Stimulated activated CD8-positive, alpha-beta memory T cell treated with anti-CD3 and anti-CD28 coated beads, Interleukin-15, amount 100 ng/mL, for 1 hour (primary cell): Measurements from ENCODE around the gene ST3GAL5.
"Not testable (repeated sequence)": the region's sequence is repeated elsewhere in the genome, so short reads cannot be mapped to it uniquely, and the experiment has no call there.

Source experiments
- DNase-seq: peaks from one replicate; pipeline ENCODE4 v3.0.0-alpha.2; 2020; ENCODE audit warnings: low read depth

The ST3GAL5 gene

GRCh38 chr2:85917887-85918795, 29.4 kb upstream of the ST3GAL5 start:
- DNase-seq = no peak

GRCh38 chr2:85915606-85916303, 27.0 kb upstream of the ST3GAL5 start:
- DNase-seq = no peak

DNA sequence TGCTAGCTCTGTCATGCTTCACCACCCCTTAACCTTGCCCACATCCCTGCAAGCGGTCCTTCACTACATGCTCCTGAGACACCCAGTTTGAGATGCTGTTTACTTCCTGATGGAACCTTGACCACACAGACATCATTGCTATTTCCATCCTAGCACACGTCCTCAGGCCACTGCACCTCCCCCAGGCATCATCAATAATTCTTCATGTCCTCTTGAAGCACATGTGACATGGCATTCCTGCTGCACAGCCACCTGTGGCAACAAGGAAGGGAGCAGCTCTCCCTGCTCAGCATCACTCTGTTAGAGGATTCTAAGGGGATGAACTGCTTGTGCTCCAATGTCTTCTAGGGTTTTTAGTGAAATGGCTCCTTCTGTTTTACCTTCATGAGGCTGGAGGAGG, 26.1 kb upstream of the ST3GAL5 start:
- no peak for DNase-seq

- DNase-seq = no peak
These were observed 25.4 kb upstream of the ST3GAL5 start for GRCh38 chr2:85913884-85914881.

GRCh38 chr2:85911814-85912692, 23.3 kb upstream of the ST3GAL5 start:
- DNase-seq = no peak

DNA sequence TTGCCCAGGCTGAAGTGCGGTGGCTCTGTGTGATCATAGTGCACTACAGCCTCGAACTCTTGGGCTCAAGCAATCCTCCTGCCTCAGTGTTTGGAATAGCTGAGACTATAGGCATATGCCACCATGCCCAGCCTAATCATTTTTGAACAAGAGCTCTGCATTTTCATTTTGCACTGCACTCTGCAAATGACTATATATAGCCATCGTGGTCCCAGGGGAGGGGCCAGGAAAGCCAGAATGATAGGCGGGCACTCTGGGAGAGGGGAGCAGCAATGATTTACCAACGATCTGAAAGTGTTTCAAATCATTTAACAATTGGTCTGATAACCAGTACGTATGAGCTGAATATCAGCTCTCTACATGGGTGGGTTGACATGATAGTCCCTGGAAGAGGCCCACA, 22.3 kb upstream of the ST3GAL5 start:
- no peak for DNase-seq

DNA sequence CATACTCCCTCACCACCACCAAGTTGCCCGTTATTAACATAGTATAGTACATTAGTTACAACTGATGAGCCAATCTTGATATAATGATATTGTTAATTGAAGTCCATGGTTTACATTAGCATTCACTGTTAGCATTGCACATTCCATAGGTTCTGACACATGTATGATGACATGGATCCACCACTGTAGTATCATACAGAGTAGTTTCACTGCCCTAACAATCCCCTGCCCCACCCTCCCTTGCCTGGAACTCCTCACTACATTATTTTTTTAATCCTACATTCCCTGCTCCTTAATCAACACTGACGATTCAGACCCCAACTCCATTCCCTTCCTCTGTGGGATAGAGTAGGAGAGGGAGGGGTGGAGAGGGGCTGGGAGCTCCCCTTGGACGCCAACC, 20.2 kb upstream of the ST3GAL5 start:
- no peak for DNase-seq

DNA sequence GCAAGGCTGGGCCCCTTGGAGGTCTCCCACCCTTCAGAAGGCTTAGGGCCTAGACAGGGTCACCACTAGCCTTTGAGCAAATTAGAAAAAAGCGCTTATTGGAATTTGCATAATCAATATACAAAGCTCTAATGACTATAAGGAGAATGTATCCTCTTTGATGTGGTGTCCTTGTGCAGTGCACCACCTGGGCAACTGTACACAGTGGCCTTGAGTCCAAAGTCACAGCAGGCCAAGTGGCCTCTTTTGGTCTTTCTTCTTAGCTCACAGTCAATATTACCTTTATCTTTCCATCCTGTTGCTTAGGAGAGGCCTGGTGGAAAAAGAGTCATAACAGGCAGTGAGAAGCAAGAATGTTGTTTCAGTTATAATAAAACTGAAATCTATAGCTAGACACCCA, 19.7 kb upstream of the ST3GAL5 start:
- DNase-seq = no peak

DNA sequence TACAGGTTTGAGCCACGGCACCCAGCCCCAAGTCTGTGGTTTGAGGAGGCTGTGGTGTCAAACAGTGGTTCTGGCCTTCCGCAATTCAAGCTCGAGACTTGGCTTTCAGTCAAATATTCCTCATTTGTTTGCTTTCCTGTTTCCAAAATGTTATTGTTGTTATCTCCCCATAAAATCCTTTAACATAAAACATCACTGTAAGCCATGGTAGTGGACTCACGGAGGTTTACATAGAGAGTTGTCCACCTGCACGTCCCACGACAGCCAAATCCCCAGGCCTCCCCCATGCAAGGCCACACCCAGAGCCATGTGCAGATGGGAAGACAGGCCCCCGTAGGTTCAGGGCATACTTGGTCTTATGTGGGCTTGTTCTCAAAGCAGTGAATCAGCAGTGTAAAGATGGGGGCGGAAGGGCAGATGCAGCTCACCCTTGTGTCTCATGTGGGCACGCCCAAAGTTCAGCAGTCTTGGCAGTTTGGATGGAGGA, 18.9 kb upstream of the ST3GAL5 start:
- no peak for DNase-seq

DNA sequence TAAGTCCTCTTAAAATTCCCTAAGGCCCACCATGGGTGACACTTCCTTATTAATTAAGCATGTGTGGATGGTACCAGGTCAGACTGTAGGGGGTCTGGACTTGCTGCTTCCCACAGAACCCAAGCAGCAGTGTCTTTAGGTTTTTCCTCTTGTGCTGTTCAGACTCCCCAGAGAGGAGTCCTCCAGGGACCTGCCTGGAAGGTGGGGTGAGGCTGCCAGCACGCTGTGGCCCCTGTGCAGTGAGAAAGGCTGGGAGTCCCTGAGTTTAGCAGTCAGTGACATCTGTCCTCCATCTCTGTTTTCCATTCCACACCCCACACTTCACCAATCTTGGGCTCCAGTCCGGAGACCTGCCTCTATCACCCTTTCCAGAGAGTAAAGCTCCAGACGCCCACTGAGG, 18.0 kb upstream of the ST3GAL5 start:
- DNase-seq = no peak

GRCh38 chr2:85905891-85906290, 17.1 kb upstream of the ST3GAL5 start:
- no peak for DNase-seq

GRCh38 chr2:85905187-85905666, 16.4 kb upstream of the ST3GAL5 start:
- no peak for DNase-seq

DNA sequence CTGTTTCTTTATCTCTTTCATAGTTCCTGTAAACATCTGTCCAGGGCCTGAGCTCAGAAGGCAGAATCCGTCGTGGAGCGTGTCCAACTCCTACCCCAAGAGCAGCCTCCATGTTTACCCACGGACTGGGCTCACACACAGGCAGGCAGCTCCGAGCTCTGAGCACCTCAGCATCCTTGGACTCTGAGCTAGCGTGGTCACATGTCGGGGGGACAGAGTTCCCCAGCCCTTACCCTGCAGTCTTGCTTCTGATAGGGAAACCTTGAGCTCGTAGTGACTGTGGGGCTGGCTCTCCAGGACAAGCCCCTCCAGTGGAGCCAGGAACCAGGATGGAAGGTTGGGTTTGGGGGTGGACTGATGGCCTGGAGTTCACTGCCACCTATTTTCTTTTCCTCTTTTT, 15.1 kb upstream of the ST3GAL5 start:
- DNase-seq = no peak

- no peak for DNase-seq
These were observed 13.7 kb upstream of the ST3GAL5 start for GRCh38 chr2:85902496-85902895.

- DNase-seq = no peak
These were observed 12.4 kb upstream of the ST3GAL5 start for GRCh38 chr2:85901155-85901554.

- DNase-seq = no peak
These were observed 11.6 kb upstream of the ST3GAL5 start for GRCh38 chr2:85900366-85900765.

DNA sequence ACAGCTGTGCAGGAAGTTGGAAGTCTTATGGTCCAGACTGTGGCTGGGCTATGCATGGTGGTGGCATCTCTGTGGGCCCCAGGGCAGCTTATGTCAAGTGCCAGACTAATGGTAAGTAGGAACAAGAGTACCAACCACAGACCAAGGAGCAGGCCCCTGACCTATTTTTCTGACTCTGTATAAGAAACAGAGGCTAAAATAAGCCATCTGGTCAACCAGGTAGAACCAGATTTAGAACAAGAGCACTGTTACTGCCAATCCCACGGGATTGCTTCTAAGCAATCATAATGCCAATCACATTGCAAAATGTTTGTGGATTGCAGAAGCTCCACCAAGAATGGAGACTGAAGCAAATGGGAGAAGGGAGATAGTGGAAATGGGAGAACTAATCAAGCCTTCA, 11.1 kb upstream of the ST3GAL5 start:
- no peak for DNase-seq

DNA sequence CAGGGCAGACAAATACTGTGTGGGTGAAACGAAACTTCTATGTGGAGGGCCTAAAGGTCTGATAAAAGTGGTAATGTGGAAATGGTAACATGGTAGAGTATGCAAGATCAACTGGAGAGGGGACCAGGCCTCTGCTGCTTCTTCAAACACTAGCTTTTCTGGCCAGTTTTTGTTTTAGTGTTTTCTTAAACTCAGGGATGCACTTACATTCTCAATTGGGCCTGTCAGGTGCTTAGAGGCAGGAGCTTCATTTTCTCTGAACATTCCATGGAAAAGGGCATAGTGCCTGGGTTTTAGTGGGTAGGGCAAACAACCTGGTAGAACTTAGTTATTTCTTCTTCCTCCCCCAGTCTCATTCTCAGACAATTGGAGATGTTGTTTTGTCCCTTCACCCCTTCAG, 10.5 kb upstream of the ST3GAL5 start:
- DNase-seq = no peak

DNA sequence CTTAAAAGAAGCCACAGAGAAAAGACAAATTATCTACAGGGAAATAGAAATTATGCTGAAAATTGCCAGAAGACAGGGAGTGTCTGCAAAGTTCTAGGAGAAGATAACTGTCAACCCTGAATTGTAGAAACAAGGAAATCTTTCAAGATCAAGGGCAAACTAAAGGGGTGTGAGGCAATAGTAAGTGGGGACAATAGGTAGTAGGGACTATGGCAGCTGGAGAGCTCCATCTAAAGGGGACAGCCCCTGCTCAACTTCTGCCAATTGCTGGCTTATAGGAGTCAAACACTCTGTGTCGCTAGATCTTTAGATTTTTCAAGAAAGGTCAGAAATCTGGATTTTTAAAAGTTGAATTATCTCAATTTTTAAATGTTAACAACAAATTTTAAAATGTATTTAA, 10.1 kb upstream of the ST3GAL5 start:
- DNase-seq = no peak

GRCh38 chr2:85894554-85895278, 5.9 kb upstream of the ST3GAL5 start:
- DNase-seq = not testable (repeated sequence)
